ENCODE measurements around the gene DCST1. TPM values are rescaled to one million over a fixed set of nuclear protein-coding genes. Genes with fewer than 3 reads are reported as not detected.
A peak's percentile ranks its signal among the peaks of the same experiment; 100 is the strongest.

Gene DCST1
- total RNA-seq, 1 experiment from 2014 or later: 0.15 TPM

DNA sequence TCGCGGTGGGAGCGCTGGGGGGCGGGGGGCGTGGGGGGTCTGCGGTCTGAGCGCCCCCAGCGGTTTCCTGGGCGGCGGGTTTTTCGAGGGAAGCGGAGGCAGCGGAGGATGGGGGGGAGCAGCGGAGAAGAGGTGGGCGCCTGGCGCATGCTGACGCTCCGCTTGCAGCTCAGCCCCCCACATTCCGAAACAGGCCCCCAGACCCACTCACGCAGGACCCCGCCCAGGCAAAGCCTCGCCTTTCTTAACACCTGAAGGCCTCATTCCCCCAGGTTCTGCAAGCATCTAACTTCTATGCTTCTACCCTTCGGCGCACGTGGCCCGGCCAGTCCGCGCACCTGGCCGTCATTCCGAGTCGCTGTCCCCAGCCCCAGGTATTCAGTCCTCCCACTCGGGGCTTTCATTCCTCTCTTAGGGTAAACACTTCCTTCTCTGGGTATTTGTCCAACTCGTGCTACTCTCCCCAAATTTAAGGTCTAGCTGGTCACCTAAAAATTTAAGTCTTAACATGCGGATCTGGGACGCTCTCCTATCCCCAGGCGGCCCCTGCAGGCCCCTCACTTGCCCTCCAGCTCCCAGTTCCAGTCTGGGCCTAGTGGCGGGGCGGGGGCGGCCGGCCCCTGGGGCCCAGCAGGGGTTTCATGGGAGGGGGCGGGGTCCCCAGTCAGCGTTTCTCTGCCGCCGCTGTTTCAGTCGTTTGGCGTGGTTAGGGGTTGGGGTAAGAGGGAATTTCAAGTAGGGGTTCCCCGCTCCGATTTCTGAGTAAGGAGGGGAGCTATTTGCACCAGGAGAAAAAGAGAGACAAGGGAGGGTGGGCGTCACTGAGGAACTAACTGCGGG, 33.8 kb upstream of the DCST1 start:
- no peaks in the 10 kb centered on the region for H3K9me3 Mint-ChIP-seq
- peak overlapping the region; percentile 88 for H3K4me3 Mint-ChIP-seq
- H3K27ac Mint-ChIP-seq: peak overlapping the region; percentile 99
- POLR2A ChIA-PET: interaction anchor here (1.0 to 13.0 kb wide), 11 partner anchors 9 to 194 kb away, joined by 4 to 176 read pairs (median 7); partner anchors contain the start of genes CKS1B, FLAD1, PBXIP1 and PMVK
- DNase-seq (ENCODE audit: low spot score): peak; percentile 77
- no peaks in the 10 kb centered on the region for H3K36me3 Mint-ChIP-seq
- CTCF ChIA-PET: interaction anchor here (0.6 to 10.3 kb wide), 38 partner anchors 8 to 440 kb away, joined by 3 to 176 read pairs (median 8); partner anchors contain the start of genes ADAM15, EFNA3, EFNA4 and FLAD1
- no peaks in the 10 kb centered on the region; the same call in 1 of the 2 replicates for H3K27me3 Mint-ChIP-seq (ENCODE audit: low read depth)
- H3K4me1 Mint-ChIP-seq: peaks cover 25% of the 10 kb centered on the region
- ATAC-seq: no peak
- TF ChIP-seq ZNF219 (CRISPR knock-in tag; IDR thresholded peaks at IDR 0.05; ENCODE audit: borderline replicate concordance): no peak
- TF ChIP-seq, protein P1, sequence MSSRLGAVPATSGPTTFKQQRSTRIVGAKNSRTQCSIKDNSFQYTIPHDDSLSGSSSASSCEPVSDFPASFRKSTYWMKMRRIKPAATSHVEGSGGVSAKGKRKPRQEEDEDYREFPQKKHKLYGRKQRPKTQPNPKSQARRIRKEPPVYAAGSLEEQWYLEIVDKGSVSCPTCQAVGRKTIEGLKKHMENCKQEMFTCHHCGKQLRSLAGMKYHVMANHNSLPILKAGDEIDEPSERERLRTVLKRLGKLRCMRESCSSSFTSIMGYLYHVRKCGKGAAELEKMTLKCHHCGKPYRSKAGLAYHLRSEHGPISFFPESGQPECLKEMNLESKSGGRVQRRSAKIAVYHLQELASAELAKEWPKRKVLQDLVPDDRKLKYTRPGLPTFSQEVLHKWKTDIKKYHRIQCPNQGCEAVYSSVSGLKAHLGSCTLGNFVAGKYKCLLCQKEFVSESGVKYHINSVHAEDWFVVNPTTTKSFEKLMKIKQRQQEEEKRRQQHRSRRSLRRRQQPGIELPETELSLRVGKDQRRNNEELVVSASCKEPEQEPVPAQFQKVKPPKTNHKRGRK (CRISPR knock-in tag; IDR thresholded peaks at IDR 0.05; ENCODE audit: borderline replicate concordance): no peak
- TF ChIP-seq, protein P2, sequence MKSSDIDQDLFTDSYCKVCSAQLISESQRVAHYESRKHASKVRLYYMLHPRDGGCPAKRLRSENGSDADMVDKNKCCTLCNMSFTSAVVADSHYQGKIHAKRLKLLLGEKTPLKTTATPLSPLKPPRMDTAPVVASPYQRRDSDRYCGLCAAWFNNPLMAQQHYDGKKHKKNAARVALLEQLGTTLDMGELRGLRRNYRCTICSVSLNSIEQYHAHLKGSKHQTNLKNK (CRISPR knock-in tag; IDR thresholded peaks at IDR 0.05): 0 out of 2 replicates have a peak, but pooled peaks have one; percentile 22
- TF ChIP-seq CREM (CRISPR knock-in tag; IDR thresholded peaks at IDR 0.05): no peak
- no peak for TF ChIP-seq ELF4 (CRISPR knock-in tag; IDR thresholded peaks at IDR 0.05; ENCODE audit: low read depth)
- no peak for TF ChIP-seq NFYB (CRISPR knock-in tag; conservative IDR thresholded peaks at IDR 0.05; ENCODE audit: low read depth)
- TF ChIP-seq MXD4 (CRISPR knock-in tag; IDR thresholded peaks at IDR 0.05; ENCODE audit: borderline replicate concordance): no peak
- TF ChIP-seq, protein P3, sequence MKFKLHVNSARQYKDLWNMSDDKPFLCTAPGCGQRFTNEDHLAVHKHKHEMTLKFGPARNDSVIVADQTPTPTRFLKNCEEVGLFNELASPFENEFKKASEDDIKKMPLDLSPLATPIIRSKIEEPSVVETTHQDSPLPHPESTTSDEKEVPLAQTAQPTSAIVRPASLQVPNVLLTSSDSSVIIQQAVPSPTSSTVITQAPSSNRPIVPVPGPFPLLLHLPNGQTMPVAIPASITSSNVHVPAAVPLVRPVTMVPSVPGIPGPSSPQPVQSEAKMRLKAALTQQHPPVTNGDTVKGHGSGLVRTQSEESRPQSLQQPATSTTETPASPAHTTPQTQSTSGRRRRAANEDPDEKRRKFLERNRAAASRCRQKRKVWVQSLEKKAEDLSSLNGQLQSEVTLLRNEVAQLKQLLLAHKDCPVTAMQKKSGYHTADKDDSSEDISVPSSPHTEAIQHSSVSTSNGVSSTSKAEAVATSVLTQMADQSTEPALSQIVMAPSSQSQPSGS (CRISPR knock-in tag; IDR thresholded peaks at IDR 0.05; ENCODE audit: borderline replicate concordance, low read depth): no peak
- no peak for TF ChIP-seq CREB1 (CRISPR knock-in tag; IDR thresholded peaks at IDR 0.05)
- TF ChIP-seq FOXJ3 (CRISPR knock-in tag; IDR thresholded peaks at IDR 0.05; ENCODE audit: borderline replicate concordance): no peak
- TF ChIP-seq, protein P4, sequence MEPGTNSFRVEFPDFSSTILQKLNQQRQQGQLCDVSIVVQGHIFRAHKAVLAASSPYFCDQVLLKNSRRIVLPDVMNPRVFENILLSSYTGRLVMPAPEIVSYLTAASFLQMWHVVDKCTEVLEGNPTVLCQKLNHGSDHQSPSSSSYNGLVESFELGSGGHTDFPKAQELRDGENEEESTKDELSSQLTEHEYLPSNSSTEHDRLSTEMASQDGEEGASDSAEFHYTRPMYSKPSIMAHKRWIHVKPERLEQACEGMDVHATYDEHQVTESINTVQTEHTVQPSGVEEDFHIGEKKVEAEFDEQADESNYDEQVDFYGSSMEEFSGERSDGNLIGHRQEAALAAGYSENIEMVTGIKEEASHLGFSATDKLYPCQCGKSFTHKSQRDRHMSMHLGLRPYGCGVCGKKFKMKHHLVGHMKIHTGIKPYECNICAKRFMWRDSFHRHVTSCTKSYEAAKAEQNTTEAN (CRISPR knock-in tag; IDR thresholded peaks at IDR 0.05): no peak
- TF ChIP-seq, protein P5, sequence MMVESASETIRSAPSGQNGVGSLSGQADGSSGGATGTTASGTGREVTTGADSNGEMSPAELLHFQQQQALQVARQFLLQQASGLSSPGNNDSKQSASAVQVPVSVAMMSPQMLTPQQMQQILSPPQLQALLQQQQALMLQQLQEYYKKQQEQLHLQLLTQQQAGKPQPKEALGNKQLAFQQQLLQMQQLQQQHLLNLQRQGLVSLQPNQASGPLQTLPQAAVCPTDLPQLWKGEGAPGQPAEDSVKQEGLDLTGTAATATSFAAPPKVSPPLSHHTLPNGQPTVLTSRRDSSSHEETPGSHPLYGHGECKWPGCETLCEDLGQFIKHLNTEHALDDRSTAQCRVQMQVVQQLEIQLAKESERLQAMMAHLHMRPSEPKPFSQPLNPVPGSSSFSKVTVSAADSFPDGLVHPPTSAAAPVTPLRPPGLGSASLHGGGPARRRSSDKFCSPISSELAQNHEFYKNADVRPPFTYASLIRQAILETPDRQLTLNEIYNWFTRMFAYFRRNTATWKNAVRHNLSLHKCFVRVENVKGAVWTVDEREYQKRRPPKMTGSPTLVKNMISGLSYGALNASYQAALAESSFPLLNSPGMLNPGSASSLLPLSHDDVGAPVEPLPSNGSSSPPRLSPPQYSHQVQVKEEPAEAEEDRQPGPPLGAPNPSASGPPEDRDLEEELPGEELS (CRISPR knock-in tag; IDR thresholded peaks at IDR 0.05): peak; percentile 71
- TF ChIP-seq ZNF138 (CRISPR knock-in tag; conservative IDR thresholded peaks at IDR 0.05): no peak
- TF ChIP-seq IRF2 (CRISPR knock-in tag; IDR thresholded peaks at IDR 0.05; ENCODE audit: borderline replicate concordance, low read depth): no peak
- TF ChIP-seq, protein P6, sequence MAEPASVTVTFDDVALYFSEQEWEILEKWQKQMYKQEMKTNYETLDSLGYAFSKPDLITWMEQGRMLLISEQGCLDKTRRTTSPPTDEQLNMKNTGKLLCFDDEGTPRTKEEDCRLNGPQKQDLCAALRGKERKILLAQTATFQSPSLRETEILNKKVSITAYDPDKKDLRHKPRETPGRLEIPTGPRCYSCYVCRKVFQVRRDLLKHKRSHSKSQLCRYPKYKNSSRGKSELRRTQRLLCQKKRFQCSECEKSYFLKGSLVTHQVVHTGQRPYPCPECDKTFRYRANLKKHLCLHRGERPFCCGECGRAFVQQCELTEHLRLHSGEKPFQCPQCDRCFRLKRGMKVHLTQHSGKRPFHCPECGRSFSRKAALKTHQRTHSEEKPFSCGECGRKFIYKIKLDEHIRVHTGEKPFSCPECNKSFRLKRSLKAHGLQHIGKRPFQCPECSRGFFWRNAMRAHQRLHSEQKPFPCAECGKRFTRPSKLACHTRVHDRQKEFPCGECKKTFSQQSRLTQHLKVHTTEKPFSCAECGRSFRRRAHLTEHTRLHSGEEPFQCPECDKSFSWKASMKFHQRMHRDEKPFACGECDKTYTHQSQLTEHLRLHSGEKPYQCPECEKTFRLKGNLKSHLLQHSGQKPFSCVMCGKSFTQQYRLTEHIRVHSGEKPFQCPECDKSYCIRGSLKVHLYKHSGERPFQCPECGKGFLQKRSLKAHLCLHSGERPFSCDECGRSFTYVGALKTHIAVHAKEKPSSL (CRISPR knock-in tag; conservative IDR thresholded peaks at IDR 0.05): no peak
- TF ChIP-seq SMAD4 (CRISPR knock-in tag; IDR thresholded peaks at IDR 0.05): no peak
- TF ChIP-seq, protein P7, sequence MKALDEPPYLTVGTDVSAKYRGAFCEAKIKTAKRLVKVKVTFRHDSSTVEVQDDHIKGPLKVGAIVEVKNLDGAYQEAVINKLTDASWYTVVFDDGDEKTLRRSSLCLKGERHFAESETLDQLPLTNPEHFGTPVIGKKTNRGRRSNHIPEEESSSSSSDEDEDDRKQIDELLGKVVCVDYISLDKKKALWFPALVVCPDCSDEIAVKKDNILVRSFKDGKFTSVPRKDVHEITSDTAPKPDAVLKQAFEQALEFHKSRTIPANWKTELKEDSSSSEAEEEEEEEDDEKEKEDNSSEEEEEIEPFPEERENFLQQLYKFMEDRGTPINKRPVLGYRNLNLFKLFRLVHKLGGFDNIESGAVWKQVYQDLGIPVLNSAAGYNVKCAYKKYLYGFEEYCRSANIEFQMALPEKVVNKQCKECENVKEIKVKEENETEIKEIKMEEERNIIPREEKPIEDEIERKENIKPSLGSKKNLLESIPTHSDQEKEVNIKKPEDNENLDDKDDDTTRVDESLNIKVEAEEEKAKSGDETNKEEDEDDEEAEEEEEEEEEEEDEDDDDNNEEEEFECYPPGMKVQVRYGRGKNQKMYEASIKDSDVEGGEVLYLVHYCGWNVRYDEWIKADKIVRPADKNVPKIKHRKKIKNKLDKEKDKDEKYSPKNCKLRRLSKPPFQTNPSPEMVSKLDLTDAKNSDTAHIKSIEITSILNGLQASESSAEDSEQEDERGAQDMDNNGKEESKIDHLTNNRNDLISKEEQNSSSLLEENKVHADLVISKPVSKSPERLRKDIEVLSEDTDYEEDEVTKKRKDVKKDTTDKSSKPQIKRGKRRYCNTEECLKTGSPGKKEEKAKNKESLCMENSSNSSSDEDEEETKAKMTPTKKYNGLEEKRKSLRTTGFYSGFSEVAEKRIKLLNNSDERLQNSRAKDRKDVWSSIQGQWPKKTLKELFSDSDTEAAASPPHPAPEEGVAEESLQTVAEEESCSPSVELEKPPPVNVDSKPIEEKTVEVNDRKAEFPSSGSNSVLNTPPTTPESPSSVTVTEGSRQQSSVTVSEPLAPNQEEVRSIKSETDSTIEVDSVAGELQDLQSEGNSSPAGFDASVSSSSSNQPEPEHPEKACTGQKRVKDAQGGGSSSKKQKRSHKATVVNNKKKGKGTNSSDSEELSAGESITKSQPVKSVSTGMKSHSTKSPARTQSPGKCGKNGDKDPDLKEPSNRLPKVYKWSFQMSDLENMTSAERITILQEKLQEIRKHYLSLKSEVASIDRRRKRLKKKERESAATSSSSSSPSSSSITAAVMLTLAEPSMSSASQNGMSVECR (CRISPR knock-in tag; IDR thresholded peaks at IDR 0.05; ENCODE audit: borderline replicate concordance): no peak
- 0 out of 2 replicates have a peak, but pooled peaks have one; percentile 56 for TF ChIP-seq ZNF232 (CRISPR knock-in tag; IDR thresholded peaks at IDR 0.05)
- TF ChIP-seq, protein P8, sequence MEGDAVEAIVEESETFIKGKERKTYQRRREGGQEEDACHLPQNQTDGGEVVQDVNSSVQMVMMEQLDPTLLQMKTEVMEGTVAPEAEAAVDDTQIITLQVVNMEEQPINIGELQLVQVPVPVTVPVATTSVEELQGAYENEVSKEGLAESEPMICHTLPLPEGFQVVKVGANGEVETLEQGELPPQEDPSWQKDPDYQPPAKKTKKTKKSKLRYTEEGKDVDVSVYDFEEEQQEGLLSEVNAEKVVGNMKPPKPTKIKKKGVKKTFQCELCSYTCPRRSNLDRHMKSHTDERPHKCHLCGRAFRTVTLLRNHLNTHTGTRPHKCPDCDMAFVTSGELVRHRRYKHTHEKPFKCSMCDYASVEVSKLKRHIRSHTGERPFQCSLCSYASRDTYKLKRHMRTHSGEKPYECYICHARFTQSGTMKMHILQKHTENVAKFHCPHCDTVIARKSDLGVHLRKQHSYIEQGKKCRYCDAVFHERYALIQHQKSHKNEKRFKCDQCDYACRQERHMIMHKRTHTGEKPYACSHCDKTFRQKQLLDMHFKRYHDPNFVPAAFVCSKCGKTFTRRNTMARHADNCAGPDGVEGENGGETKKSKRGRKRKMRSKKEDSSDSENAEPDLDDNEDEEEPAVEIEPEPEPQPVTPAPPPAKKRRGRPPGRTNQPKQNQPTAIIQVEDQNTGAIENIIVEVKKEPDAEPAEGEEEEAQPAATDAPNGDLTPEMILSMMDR (IDR thresholded peaks at IDR 0.05): no peak
- no peak for TF ChIP-seq TEAD4 (CRISPR knock-in tag; IDR thresholded peaks at IDR 0.05)
